HL-60 (cell line): ENCODE data around the gene DNAJC12.

Experiments
- CTCF ChIP-seq: IDR thresholded peaks from one replicate; pipeline ENCODE4 v1.5.1; 2011; ENCODE audit warnings: low read length, control low read depth, inconsistent platforms; ENCODE audit not compliant: insufficient read depth
- POLR2AphosphoS5 ChIP-seq: IDR thresholded peaks from 2 replicates; pipeline ENCODE4 v1.6.1; 2012; ENCODE audit warnings: low read depth

DNA sequence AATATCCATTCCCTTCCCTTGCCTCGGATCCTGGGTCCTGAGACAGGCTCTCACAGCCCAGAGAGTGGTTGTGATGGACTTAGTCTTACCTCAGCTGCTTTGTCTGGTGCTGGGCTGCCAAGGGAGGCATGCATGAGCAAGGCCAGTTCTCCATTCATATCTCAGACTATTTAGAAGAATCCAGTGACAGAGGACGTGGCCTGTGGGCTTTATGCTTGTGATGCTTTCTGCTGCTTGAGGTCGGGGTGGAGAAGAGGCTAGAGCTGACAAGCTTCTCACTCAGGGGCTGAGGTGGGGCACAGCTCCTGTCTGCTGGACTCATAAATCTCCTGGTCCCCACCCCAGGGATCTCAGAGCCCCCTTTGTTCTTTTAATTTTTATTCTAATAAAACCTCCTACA, 66.8 kb downstream of the DNAJC12 start:
- TF ChIP-seq POLR2AphosphoS5 (no peak), CTCF (no peak)
